HEK293T (cell line): ENCODE data around the gene LRRC14B.

Source experiments
- ARNT ChIP-seq: fragments of 450-650 bp; IDR thresholded peaks from 2 replicates; pipeline ENCODE4 v1.6.1; 2017; ENCODE audit warnings: mild to moderate bottlenecking
- BHLHE40 ChIP-seq: fragments of 450-650 bp; IDR thresholded peaks from 2 replicates; pipeline ENCODE4 v1.6.1; 2016; ENCODE audit warnings: mild to moderate bottlenecking, moderate library complexity, borderline replicate concordance
- ELF4 ChIP-seq: fragments of 450-650 bp; IDR thresholded peaks from 2 replicates; pipeline ENCODE4 v1.6.1; 2017; ENCODE audit warnings: antibody characterized with exemption
- FOXA1 ChIP-seq: fragments of 450-650 bp; IDR thresholded peaks from 2 replicates; pipeline ENCODE4 v1.6.1; 2016; ENCODE audit warnings: mild to moderate bottlenecking
- FOXK2 ChIP-seq: fragments of 450-650 bp; IDR thresholded peaks from 2 replicates; pipeline ENCODE4 v1.6.1; 2016; ENCODE audit warnings: mild to moderate bottlenecking
- FOXM1 ChIP-seq: fragments of 450-650 bp; IDR thresholded peaks from 2 replicates; pipeline ENCODE4 v1.6.1; 2017; ENCODE audit warnings: mild to moderate bottlenecking, borderline replicate concordance
- HDGF ChIP-seq: fragments of 450-650 bp; IDR thresholded peaks from 2 replicates; pipeline ENCODE4 v1.6.1; 2017; ENCODE audit warnings: antibody characterized with exemption, borderline replicate concordance
- L3MBTL2 ChIP-seq: fragments of 450-650 bp; conservative IDR thresholded peaks from 2 replicates; pipeline ENCODE4 v1.6.1; 2016; ENCODE audit warnings: mild to moderate bottlenecking
- LEF1 ChIP-seq: fragments of 450-650 bp; IDR thresholded peaks from 2 replicates; pipeline ENCODE4 v1.6.1; 2017; ENCODE audit warnings: mild to moderate bottlenecking, borderline replicate concordance
- SP1 ChIP-seq: fragments of 450-650 bp; IDR thresholded peaks from 2 replicates; pipeline ENCODE4 v1.6.1; 2017
- SUZ12 ChIP-seq: fragments of 450-650 bp; IDR thresholded peaks from 2 replicates; pipeline ENCODE4 v1.6.1; 2016; ENCODE audit warnings: mild to moderate bottlenecking
- TARDBP ChIP-seq: fragments of 450-650 bp; IDR thresholded peaks from 2 replicates; pipeline ENCODE4 v1.6.1; 2016
- ZNF384 ChIP-seq: fragments of 450-650 bp; IDR thresholded peaks from 2 replicates; pipeline ENCODE4 v1.6.1; 2016

DNA sequence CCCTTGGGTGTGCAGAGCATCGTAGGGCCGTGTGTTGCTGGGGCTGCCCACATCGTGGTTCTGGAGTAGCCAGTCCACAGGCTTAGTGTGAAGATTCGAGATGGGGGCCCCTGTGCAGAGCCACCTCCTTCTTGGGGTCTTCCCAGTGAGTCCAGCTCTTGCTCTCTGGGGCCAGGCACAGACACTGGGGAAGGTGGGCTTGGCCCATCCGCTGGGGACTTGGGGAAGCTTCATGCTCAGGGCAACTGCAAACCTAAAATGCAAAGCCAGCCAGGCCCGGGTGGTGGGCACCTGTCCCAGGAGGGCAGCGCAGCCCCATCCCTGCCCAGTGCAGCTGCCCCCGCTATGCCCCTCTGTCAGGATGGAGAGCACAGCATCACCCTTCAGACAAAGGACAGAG lies 46.4 kb upstream of the LRRC14B start:
- TF ChIP-seq L3MBTL2 (no peak), TARDBP (no peak), FOXM1 (no peak), SP1 (no peak), FOXA1 (no peak), FOXK2 (no peak), BHLHE40 (no peak), ARNT (no peak), ELF4 (no peak), SUZ12 (no peak), HDGF (no peak), ZNF384 (no peak), LEF1 (no peak)
